ENCODE results near the gene SLFNL1. TPM values are rescaled to one million over a fixed set of nuclear protein-coding genes. Genes with fewer than 3 reads are reported as not detected.

The SLFNL1 gene
- total RNA-seq, 1 experiment from 2014 or later = 0.39 TPM

DNA sequence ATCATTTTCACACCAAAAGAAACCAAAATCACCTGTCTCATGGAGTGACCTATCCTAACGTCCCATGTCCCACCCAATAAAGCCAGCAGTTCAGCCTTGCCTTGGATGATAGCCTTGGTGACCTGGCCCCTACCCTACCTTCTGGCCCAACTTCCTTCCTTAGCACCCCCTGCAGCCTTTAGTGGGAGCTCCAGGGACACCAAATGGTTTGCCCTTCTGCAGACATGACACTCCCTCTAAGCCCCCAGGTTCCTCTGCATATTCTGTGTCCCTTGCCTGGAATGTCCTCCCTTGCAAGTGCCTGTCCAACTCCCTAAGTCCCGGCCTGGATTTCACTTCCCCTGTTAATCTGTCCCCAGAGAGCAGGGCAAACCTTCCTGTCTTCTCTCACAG lies 2.2 kb downstream of the SLFNL1 start:
- Histone ChIP-seq H3K4me1 (ENCODE audit: insufficient read depth, low read length, poor library complexity, severe bottlenecking) (no peaks in the 10 kb centered on the region), H3K36me3 (ENCODE audit: insufficient read depth, low read length, poor library complexity, severe bottlenecking) (peaks cover 20% of the 10 kb centered on the region), H3K4me3 (ENCODE audit: low read depth, low read length, poor library complexity, severe bottlenecking) (no peak overlapping the region), H3K9me3 (ENCODE audit: low read depth, low read length, poor library complexity, severe bottlenecking) (no peaks in the 10 kb centered on the region), H3K27me3 (replicated peaks; ENCODE audit: insufficient read depth, low read depth, low read length, poor library complexity) (no peaks in the 10 kb centered on the region), H3K27ac (ENCODE audit: low read depth, low read length, poor library complexity, severe bottlenecking) (no peak overlapping the region)
- intact Hi-C loops (cut with micrococcal nuclease; ENCODE audit: unreplicated experiment) = loop anchor here (5.0 kb wide), 1 partner anchor 223 kb away; the partner anchor contains the start of gene SCMH1
- ChIA-PET CTCF (no interaction called here), POLR2A (ENCODE audit: low non-redundant PET) (no interaction called here)
- DNase-seq (ENCODE audit: low spot score) = no peak
- TF ChIP-seq, protein P1, sequence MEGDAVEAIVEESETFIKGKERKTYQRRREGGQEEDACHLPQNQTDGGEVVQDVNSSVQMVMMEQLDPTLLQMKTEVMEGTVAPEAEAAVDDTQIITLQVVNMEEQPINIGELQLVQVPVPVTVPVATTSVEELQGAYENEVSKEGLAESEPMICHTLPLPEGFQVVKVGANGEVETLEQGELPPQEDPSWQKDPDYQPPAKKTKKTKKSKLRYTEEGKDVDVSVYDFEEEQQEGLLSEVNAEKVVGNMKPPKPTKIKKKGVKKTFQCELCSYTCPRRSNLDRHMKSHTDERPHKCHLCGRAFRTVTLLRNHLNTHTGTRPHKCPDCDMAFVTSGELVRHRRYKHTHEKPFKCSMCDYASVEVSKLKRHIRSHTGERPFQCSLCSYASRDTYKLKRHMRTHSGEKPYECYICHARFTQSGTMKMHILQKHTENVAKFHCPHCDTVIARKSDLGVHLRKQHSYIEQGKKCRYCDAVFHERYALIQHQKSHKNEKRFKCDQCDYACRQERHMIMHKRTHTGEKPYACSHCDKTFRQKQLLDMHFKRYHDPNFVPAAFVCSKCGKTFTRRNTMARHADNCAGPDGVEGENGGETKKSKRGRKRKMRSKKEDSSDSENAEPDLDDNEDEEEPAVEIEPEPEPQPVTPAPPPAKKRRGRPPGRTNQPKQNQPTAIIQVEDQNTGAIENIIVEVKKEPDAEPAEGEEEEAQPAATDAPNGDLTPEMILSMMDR (conservative IDR thresholded peaks at IDR 0.05; ENCODE audit: low read depth, low read length) = no peak
- TF ChIP-seq EZH2 (IDR thresholded peaks at IDR 0.05; ENCODE audit: borderline replicate concordance, low read depth, low read length, poor library complexity, severe bottlenecking) = no peak
- BruUV-seq (replicated peaks) = no TSS peak

DNA sequence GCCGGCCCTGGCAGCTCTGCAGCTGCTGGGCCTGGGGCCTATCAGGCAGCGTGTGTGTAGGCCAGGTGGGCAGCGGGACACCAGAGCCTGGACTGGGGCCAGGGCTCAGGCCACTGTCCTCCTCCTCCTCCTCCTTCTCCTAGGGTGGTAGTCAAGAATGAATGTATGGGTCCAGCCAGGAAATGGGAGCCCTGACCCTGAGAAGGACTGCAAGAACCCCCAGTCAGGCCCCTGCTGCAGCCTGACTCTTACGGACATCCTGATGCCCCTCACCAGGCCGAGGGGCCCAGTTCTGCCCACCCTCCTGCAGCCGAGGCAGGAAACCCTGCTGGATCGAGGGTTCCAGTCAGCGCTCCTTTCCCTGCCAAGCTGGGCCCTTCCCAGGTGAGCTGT lies 3.5 kb downstream of the SLFNL1 start:
- intact Hi-C loops (cut with micrococcal nuclease; ENCODE audit: unreplicated experiment) = loop anchor here (5.0 kb wide), 1 partner anchor 224 kb away; the partner anchor contains the start of gene SCMH1

DNA sequence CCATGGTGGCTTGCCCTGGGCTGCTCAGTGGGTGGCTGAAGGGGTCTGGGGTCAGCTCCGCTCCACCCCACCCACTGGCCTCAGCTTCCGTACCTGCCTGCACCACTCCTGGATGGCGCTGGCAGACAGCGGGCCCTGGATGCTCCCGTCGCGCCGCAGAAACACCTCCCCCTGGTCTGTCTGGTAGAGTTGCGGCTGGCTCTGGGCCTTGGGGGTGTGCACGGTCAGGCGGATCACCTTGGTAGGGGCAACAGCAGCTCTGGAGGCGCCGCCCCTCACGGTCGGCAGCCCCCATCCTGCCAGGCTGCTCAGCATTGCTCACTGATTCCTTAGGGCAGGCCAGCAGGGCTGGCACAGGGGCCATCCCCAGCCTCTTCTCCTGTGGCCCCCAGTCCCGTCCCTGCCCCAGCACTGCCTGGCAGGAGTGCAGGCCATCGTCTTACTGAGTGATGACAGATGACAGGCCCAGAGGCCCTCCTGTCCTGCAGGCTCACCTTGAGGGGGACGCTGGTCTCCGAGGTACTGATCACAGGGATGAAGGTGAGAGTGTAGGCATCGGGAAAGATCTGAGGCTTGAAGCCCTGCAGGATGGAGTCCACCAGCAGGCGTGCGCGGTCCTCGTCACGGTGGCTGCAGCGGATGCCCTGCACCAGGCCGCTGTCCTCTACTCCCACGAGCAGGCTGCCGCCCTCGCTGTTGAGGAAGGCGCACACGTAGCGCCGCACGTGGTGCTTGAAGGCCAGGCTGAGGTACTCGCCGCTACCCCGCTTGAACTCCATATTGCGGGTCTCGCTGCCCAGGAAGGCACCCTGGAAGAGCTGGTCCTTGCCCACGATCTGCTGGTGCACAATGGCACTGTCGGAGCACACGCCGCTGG lies 4.1 kb downstream of the SLFNL1 start:
- no TSS peak for BruUV-seq (replicated peaks)

More for the DNA sequence above, 3.5 kb downstream of the SLFNL1 start:
- CTCF ChIA-PET = no interaction called here
- no peak overlapping the region for H3K27ac ChIP-seq (ENCODE audit: low read depth, low read length, poor library complexity, severe bottlenecking)
- no peaks in the 10 kb centered on the region for H3K27me3 ChIP-seq (replicated peaks; ENCODE audit: insufficient read depth, low read depth, low read length, poor library complexity)
- no peak for TF ChIP-seq EZH2 (IDR thresholded peaks at IDR 0.05; ENCODE audit: borderline replicate concordance, low read depth, low read length, poor library complexity, severe bottlenecking)
- BruUV-seq (replicated peaks) = no TSS peak
- H3K4me3 ChIP-seq (ENCODE audit: low read depth, low read length, poor library complexity, severe bottlenecking) = no peak overlapping the region
- H3K4me1 ChIP-seq (ENCODE audit: insufficient read depth, low read length, poor library complexity, severe bottlenecking) = no peaks in the 10 kb centered on the region
- no peaks in the 10 kb centered on the region for H3K9me3 ChIP-seq (ENCODE audit: low read depth, low read length, poor library complexity, severe bottlenecking)
- H3K36me3 ChIP-seq (ENCODE audit: insufficient read depth, low read length, poor library complexity, severe bottlenecking) = peaks cover 31% of the 10 kb centered on the region
- no peak for DNase-seq (ENCODE audit: low spot score)
- POLR2A ChIA-PET (ENCODE audit: low non-redundant PET) = no interaction called here

More for the DNA sequence above, 4.1 kb downstream of the SLFNL1 start:
- H3K27me3 ChIP-seq (replicated peaks; ENCODE audit: insufficient read depth, low read depth, low read length, poor library complexity) = no peaks in the 10 kb centered on the region
- intact Hi-C loops (cut with micrococcal nuclease; ENCODE audit: unreplicated experiment) = loop anchor here (5.0 kb wide), 1 partner anchor 225 kb away; the partner anchor contains the start of gene SCMH1
- H3K36me3 ChIP-seq (ENCODE audit: insufficient read depth, low read length, poor library complexity, severe bottlenecking) = peaks cover 37% of the 10 kb centered on the region
- CTCF ChIA-PET = no interaction called here
- H3K27ac ChIP-seq (ENCODE audit: low read depth, low read length, poor library complexity, severe bottlenecking) = no peak overlapping the region
- no peaks in the 10 kb centered on the region for H3K4me1 ChIP-seq (ENCODE audit: insufficient read depth, low read length, poor library complexity, severe bottlenecking)
- H3K4me3 ChIP-seq (ENCODE audit: low read depth, low read length, poor library complexity, severe bottlenecking) = no peak overlapping the region
- H3K9me3 ChIP-seq (ENCODE audit: low read depth, low read length, poor library complexity, severe bottlenecking) = no peaks in the 10 kb centered on the region
- POLR2A ChIA-PET (ENCODE audit: low non-redundant PET) = no interaction called here
- no peak for DNase-seq (ENCODE audit: low spot score)
- TF ChIP-seq EZH2 (IDR thresholded peaks at IDR 0.05; ENCODE audit: borderline replicate concordance, low read depth, low read length, poor library complexity, severe bottlenecking) = no peak
- TF ChIP-seq, protein P1 (conservative IDR thresholded peaks at IDR 0.05; ENCODE audit: low read depth, low read length) = no peak
